WERI-Rb-1 (cell line): ENCODE results near the gene CTNNAL1.

Experiments
- DNase-seq: peaks from one replicate; pipeline ENCODE4 v3.0.0-alpha.2; 2020
- H3K27ac ChIP-seq: fragments of 250-450 bp; sonication (Bioruptor Pico); 2 replicates; pipeline ENCODE4 v1.5.1; 2020; ENCODE audit warnings: mild to moderate bottlenecking, moderate library complexity
- H3K27me3 ChIP-seq: fragments of 250-450 bp; sonication (Bioruptor Pico); 2 replicates; pipeline ENCODE4 v1.5.1; 2021; ENCODE audit warnings: mild to moderate bottlenecking, low read depth, moderate library complexity; ENCODE audit not compliant: insufficient read depth, severe bottlenecking
- H3K36me3 ChIP-seq: fragments of 250-450 bp; sonication (Bioruptor Pico); 2 replicates; pipeline ENCODE4 v1.5.1; 2020; ENCODE audit warnings: mild to moderate bottlenecking, moderate library complexity
- H3K4me3 ChIP-seq: 2 replicates; pipeline ENCODE4 v1.5.1; 2011; ENCODE audit warnings: low read depth, mild to moderate bottlenecking, control low read depth, low read length
- H3K9me3 ChIP-seq: fragments of 250-450 bp; sonication (Bioruptor Pico); 2 replicates; pipeline ENCODE4 v1.5.1; 2021; ENCODE audit warnings: mild to moderate bottlenecking, moderate library complexity; ENCODE audit not compliant: severe bottlenecking
- TF ChIP-seq, protein P1 (sequence below): IDR thresholded peaks from 2 replicates; pipeline ENCODE4 v1.5.1; 2011; ENCODE audit warnings: low read depth, mild to moderate bottlenecking, control low read depth, inconsistent platforms, low read length

CTNNAL1 gene

DNA sequence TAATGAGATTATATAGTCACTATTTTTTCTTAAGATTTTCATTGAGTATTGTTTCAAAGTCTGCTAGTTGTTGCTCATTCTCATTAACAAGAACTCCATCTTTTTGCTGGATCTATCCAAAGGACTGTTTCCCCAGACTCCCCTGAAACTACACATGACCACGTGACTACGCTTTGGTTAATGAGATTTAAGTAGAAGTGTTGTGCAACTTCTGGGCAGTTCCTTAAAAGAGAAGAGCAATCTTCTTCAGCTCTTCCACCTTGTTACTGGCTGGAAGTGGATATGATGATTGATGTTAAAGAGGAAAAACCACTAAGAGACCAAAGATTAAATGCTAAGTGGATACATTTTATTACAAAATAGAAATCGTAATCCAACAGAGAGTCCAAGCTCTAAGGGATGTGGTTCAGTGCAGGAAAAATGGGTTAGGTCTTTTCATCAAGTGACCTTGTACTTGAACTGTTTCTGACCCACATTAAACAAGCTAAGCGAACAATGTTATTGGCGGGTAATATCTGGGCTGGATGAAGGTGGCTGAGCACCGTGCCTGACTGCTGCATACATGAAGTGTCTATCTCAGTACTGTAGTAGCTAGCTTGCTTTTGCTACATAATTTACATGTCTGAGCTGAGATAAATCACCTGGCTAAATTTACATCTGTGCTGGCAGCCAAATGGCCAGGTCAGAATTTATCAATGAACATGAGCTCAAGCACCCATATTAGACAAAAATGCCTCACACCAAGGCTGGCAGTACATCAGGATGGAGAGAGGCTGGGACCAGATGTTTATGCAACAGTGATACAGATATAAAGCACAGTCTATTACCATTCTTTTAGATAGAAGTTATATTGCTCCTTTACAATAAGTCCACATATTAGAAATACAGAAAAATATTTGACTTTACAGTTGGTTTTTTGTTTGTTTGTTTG lies 7.5 kb upstream of the CTNNAL1 start:
- Histone ChIP-seq H3K27me3 (no peaks in the 10 kb centered on the region), H3K27ac (no peak overlapping the region), H3K4me3 (no peak overlapping the region), H3K36me3 (peaks cover 40% of the 10 kb centered on the region), H3K9me3 (no peaks in the 10 kb centered on the region)
- no peak for DNase-seq
- TF ChIP-seq, protein P1, sequence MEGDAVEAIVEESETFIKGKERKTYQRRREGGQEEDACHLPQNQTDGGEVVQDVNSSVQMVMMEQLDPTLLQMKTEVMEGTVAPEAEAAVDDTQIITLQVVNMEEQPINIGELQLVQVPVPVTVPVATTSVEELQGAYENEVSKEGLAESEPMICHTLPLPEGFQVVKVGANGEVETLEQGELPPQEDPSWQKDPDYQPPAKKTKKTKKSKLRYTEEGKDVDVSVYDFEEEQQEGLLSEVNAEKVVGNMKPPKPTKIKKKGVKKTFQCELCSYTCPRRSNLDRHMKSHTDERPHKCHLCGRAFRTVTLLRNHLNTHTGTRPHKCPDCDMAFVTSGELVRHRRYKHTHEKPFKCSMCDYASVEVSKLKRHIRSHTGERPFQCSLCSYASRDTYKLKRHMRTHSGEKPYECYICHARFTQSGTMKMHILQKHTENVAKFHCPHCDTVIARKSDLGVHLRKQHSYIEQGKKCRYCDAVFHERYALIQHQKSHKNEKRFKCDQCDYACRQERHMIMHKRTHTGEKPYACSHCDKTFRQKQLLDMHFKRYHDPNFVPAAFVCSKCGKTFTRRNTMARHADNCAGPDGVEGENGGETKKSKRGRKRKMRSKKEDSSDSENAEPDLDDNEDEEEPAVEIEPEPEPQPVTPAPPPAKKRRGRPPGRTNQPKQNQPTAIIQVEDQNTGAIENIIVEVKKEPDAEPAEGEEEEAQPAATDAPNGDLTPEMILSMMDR, result no peak

- no peak for DNase-seq
- Histone ChIP-seq H3K36me3 (peaks cover 40% of the 10 kb centered on the region), H3K27ac (no peak overlapping the region), H3K9me3 (no peaks in the 10 kb centered on the region), H3K27me3 (no peaks in the 10 kb centered on the region), H3K4me3 (no peak overlapping the region)
- TF ChIP-seq, protein P1, result no peak
Observed at GRCh38 chr9:109020113-109020512, 6.8 kb upstream of the CTNNAL1 start.

DNA sequence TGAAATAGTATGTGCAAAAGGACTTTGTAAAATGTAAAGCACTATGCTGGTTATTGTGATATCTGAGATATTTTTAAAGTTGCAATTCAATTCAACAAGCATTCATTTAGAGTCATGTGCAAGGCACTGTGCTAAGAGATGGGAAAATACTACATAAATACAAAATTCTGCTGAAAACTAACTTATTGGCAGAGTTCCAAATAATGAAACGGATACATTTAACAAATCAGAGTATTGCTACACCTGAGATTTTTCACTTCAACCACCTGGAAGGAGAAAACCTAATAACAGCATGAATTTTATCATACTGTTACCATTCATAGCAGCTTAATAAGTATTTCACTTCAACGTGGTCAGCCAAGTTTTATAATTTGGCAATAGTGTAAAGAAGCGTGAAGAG lies 6.1 kb upstream of the CTNNAL1 start:
- no peak overlapping the region for H3K27ac ChIP-seq
- H3K9me3 ChIP-seq, result no peaks in the 10 kb centered on the region
- TF ChIP-seq, protein P1, result no peak
- H3K4me3 ChIP-seq, result no peak overlapping the region
- peaks cover 38% of the 10 kb centered on the region for H3K36me3 ChIP-seq
- DNase-seq, result no peak
- no peaks in the 10 kb centered on the region for H3K27me3 ChIP-seq

DNA sequence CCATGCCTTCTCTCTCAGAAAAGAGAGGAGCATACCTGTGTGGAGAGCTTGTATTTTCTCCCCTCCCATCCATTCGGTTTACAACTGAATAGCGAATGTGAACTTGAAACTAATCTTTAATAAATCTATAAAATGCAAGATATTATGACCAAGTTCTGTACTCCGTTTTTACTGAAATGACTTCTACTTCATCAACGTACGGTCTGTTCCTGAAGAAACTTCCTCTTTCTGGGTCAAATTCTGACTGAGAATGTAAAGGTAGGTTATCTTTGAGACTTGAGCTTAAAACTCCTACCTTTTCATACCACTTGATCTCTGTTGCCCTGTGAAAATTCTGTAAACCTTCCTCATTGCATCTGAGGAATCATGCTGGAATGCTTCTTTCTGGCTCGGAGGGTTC lies 4.2 kb upstream of the CTNNAL1 start:
- no peaks in the 10 kb centered on the region for H3K27me3 ChIP-seq
- no peak overlapping the region for H3K4me3 ChIP-seq
- TF ChIP-seq, protein P1, result no peak
- no peak overlapping the region for H3K27ac ChIP-seq
- H3K36me3 ChIP-seq, result peaks cover 36% of the 10 kb centered on the region
- H3K9me3 ChIP-seq, result no peaks in the 10 kb centered on the region
- DNase-seq, result no peak

DNA sequence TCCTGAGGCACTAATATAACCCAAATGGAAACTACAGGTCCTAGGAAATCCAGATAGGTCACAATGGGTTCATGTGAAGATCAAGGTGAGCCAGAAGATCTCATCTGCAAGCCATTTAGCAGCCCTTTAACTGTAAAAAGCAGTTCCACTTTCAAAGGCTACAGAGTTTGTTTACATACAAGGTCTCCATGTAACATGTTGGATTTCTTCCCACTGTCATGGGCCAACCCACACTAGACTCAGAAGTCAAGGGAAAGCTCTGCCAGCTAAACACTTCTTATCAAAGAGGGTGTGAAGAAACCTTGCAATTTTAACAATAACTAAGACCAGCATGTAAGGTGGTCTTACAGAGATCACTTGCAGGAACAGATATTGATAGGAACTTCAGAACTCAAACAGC lies 3.8 kb upstream of the CTNNAL1 start:
- no peak for DNase-seq
- TF ChIP-seq, protein P1, result no peak
- Histone ChIP-seq H3K36me3 (peaks cover 36% of the 10 kb centered on the region), H3K9me3 (no peaks in the 10 kb centered on the region), H3K4me3 (no peak overlapping the region), H3K27ac (no peak overlapping the region), H3K27me3 (no peaks in the 10 kb centered on the region)
